ENCODE data around the gene ERG. TPM values are rescaled to one million over a fixed set of nuclear protein-coding genes. Genes with fewer than 3 reads are reported as not detected.

The ERG gene
- total and polyA plus RNA-seq, 8 donors = 21.7 to 48.1 (median 36.8) TPM

- Histone ChIP-seq H3K27ac (no peak overlapping the region), H3K27me3 (no peaks in the 10 kb centered on the region), H3K36me3 (no peaks in the 10 kb centered on the region), H3K4me3 (no peak overlapping the region), H3K4me1 (no peaks in the 10 kb centered on the region), H3K9me3 (no peaks in the 10 kb centered on the region)
- DNase-seq (no peak), ATAC-seq (no peak)
- intact Hi-C loops (cut with DNase I) = no loop called here
- no peak for TF ChIP-seq CTCF (IDR thresholded peaks at IDR 0.05)
Observed at GRCh38 chr21:38429011-38429410, 69.3 kb downstream of the ERG start.

GRCh38 chr21:38428211-38428610 is 70.1 kb downstream of the ERG start:
- DNase-seq (no peak), ATAC-seq (no peak)
- H3K36me3 ChIP-seq = no peaks in the 10 kb centered on the region
- no peaks in the 10 kb centered on the region for H3K9me3 ChIP-seq
- intact Hi-C loops (cut with DNase I) = no loop called here
- no peaks in the 10 kb centered on the region for H3K27me3 ChIP-seq
- TF ChIP-seq CTCF (IDR thresholded peaks at IDR 0.05) = no peak
- no peak overlapping the region for H3K27ac ChIP-seq
- no peak overlapping the region for H3K4me3 ChIP-seq
- H3K4me1 ChIP-seq = no peaks in the 10 kb centered on the region

GRCh38 chr21:38424305-38425019 is 73.8 kb downstream of the ERG start:
- Histone ChIP-seq H3K4me1 (no peaks in the 10 kb centered on the region), H3K4me3 (no peak overlapping the region), H3K36me3 (no peaks in the 10 kb centered on the region), H3K9me3 (no peaks in the 10 kb centered on the region), H3K27me3 (no peaks in the 10 kb centered on the region), H3K27ac (no peak overlapping the region)
- ATAC-seq = no peak
- intact Hi-C loops (cut with DNase I) = no loop called here
- TF ChIP-seq CTCF (IDR thresholded peaks at IDR 0.05) = no peak
- DNase-seq = no peak

- Histone ChIP-seq H3K4me3 (no peak overlapping the region), H3K36me3 (no peaks in the 10 kb centered on the region), H3K9me3 (no peaks in the 10 kb centered on the region), H3K27ac (no peak overlapping the region), H3K4me1 (peaks cover 0 to under 1% of the 10 kb centered on the region in 2 donors), H3K27me3 (no peaks in the 10 kb centered on the region)
- intact Hi-C loops (cut with DNase I) = no loop called here
- DNase-seq = no peak
- TF ChIP-seq CTCF (IDR thresholded peaks at IDR 0.05) = no peak
- no peak for ATAC-seq
Observed at GRCh38 chr21:38422082-38422481, 76.2 kb downstream of the ERG start.

GRCh38 chr21:38420140-38420539 is 78.1 kb downstream of the ERG start:
- intact Hi-C loops (cut with DNase I) = no loop called here
- no peaks in the 10 kb centered on the region for H3K9me3 ChIP-seq
- H3K27ac ChIP-seq = peak overlapping the region in 1 of 2 donors; percentile 39
- H3K4me1 ChIP-seq = peaks cover 0 to 12% of the 10 kb centered on the region in 2 donors
- TF ChIP-seq CTCF (IDR thresholded peaks at IDR 0.05) = no peak
- H3K27me3 ChIP-seq = no peaks in the 10 kb centered on the region
- ATAC-seq (no peak), DNase-seq (no peak)
- H3K4me3 ChIP-seq = no peak overlapping the region
- H3K36me3 ChIP-seq = no peaks in the 10 kb centered on the region
